ENCODE data around the gene OR10A4. TPM values are rescaled to one million over a fixed set of nuclear protein-coding genes. Genes with fewer than 3 reads are reported as not detected.

OR10A4 gene, protein sequence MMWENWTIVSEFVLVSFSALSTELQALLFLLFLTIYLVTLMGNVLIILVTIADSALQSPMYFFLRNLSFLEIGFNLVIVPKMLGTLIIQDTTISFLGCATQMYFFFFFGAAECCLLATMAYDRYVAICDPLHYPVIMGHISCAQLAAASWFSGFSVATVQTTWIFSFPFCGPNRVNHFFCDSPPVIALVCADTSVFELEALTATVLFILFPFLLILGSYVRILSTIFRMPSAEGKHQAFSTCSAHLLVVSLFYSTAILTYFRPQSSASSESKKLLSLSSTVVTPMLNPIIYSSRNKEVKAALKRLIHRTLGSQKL
- not detected in 2 replicates for total RNA-seq

GRCh38 chr11:6876325-6876724, at the start of gene OR10A4:
Gene OR10A4, plus strand, starts transcription at chr11:6876625. Its CDS starts 23 bp downstream, at chr11:6876648.

GRCh38 chr11:6845383-6845782, 31.0 kb upstream of the OR10A4 start, which contains the start of gene OR10A5:
Gene OR10A5, plus strand, starts transcription at chr11:6845683. Its CDS starts 0 bp downstream, at chr11:6845683.

DNA sequence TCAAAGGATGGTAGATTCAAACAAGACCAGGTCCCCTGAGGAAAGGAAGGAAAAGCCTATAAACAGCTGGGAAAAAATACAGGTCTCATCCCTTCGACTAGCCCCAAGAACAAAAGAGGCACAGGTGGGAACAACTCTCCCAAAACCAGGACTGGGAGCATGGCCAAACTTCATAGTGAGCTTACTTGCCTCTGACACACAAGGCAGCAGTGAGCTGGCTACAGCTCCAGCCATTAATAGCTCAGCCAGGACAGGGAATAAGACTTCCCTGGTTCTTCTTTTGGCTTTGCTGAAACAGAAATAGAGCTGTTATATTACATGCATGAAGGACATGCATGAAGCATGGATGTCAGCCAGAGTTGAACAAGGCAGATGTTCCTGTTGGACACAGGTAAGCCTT, 13.5 kb upstream of the OR10A4 start, which contains the start of gene OR10A2:
Gene OR10A2 (plus strand): TSS at position 97 of the 400 bp plus-strand sequence. CDS start 6,698 bp downstream, outside the sequence.

GRCh38 chr11:6892400-6892799, 16.0 kb downstream of the OR10A4 start, which contains the start of gene OR2D2:
Gene OR2D2, minus strand, starts transcription at chr11:6892500. Its CDS starts 0 bp downstream, at chr11:6892500.

DNA sequence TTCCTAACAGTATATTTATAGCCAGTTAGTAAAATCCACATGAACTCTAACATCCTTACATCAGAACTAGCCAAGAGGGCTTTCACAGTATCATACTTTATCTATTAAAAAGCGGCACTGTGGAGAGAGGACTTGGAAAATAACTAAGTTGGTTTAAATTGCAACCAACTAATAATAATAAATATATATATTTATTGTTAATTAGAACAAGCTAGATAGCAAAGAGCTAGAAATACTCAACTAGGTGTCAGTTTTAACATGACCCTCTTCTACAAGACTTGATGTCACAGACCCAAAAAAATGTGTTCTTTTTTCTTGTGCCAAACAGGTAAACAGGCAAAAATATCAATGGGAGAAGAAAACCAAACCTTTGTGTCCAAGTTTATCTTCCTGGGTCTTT, 44.3 kb downstream of the OR10A4 start, which contains the start of gene OR2D3:
Gene OR2D3 (plus strand): TSS at position 301 of the 400 bp plus-strand sequence. CDS start 0 bp downstream, at position 301.

DNA sequence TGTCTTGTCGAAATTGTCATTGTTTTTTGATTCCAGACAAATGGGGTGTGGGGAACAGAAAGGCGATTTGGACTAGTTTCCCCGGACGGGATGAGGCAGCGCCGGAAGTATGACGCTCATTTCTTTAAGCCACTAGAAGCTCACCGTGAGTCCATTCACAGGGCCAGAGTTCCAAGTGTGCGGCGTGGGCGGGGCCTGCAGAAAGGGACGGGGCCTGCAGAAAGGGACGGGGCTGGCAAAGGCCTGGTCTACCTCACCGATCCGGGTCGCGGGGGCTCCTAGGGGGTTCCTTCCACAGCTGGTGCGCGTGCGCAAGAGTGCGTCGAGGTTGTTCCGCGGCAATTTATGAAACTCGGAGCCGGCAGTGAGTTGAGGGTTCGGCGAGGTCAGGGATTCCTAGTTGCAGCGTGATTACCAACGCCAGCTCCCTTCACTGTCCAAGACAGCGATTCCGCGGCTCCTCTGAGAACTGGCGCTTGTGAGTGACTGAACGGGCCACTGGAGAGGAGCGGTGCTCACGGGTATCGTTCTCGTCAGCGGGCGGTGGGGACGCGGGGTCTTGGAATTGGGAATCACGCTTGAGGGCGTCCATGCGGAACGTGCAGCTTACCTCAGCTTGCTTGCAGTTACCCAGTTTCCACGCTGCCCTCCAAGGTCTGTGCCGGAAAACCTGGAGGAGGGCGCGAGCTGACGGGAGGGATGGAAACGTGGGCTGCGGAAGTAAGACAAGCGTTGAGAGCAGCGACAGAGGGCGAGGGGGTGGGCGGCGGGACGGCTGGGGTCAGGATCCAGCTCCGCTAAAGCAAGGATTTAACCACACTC, 50.0 kb downstream of the OR10A4 start, which contains the start of gene ZNF215:
Gene ZNF215 (plus strand): TSS at position 219 of the 822 bp plus-strand sequence. CDS start 5,847 bp downstream, outside the sequence.

Other genes starting within 250 kb of the OR10A4 start
- 58.5 and 108 TPM in 2 replicates for gene DCHS1, start 220.8 kb upstream of the OR10A4 start, total RNA-seq
- 56.8 and 60.4 TPM in 2 replicates for gene MRPL17, start 193.3 kb upstream of the OR10A4 start, total RNA-seq
- 0.29 and 0.33 TPM in 2 replicates for gene OR2AG2, start 104.6 kb upstream of the OR10A4 start, total RNA-seq
- under 0.01 TPM in 1 of 2 replicates, not detected in the other for gene OR2AG1, start 93.6 kb upstream of the OR10A4 start, total RNA-seq
- gene OR6A2, start 76.9 kb upstream of the OR10A4 start, total RNA-seq: 0.33 and 0.38 TPM in 2 replicates
- gene OR10A5, start 30.9 kb upstream of the OR10A4 start, total RNA-seq: not detected in 2 replicates
- gene OR10A2, start 13.6 kb upstream of the OR10A4 start, total RNA-seq: not detected in 2 replicates
- 0.48 TPM in 1 of 2 replicates, not detected in the other for gene OR2D2, start 15.9 kb downstream of the OR10A4 start, total RNA-seq
- not detected in 2 replicates for gene OR2D3, start 44.4 kb downstream of the OR10A4 start, total RNA-seq
- gene ZNF215, start 49.8 kb downstream of the OR10A4 start, total RNA-seq: 2.3 and 4.1 TPM in 2 replicates
- 0.76 and 0.98 TPM in 2 replicates for gene ZNF214, start 143.7 kb downstream of the OR10A4 start, total RNA-seq
- gene NLRP14, start 143.9 kb downstream of the OR10A4 start, total RNA-seq: 0.10 and 0.65 TPM in 2 replicates
- gene RBMXL2, start 212.4 kb downstream of the OR10A4 start, total RNA-seq: 0.33 TPM in 1 of 2 replicates, not detected in the other